Right lobe of liver (tissue), 4 donors: ENCODE measurements around the gene RAB1A.

Experiments
- POLR2A ChIP-seq: fragments of 450-650 bp; IDR thresholded peaks from one replicate; pipeline ENCODE4 v1.6.1; 2017; ENCODE audit warnings: antibody characterized with exemption, mild to moderate bottlenecking
- TF ChIP-seq, protein P1 (sequence below), 4 donors: fragments of 200-600 bp in 3 of 4; fragments of 450-650 bp in 1 of 4; IDR thresholded peaks; one replicate each; pipeline versions ENCODE4 v1.5.1 to v1.8.0; 2016 to 2022; ENCODE audit warnings: antibody characterized with exemption in 4 of 4, mild to moderate bottlenecking in 2 of 4
- donor health status: DM: no; HTN: no; CAD: no.
- donor health status: DM: no; HTN: no; CAD: no.
- donor health status: DM: no; HTN: yes; CAD: no.

DNA sequence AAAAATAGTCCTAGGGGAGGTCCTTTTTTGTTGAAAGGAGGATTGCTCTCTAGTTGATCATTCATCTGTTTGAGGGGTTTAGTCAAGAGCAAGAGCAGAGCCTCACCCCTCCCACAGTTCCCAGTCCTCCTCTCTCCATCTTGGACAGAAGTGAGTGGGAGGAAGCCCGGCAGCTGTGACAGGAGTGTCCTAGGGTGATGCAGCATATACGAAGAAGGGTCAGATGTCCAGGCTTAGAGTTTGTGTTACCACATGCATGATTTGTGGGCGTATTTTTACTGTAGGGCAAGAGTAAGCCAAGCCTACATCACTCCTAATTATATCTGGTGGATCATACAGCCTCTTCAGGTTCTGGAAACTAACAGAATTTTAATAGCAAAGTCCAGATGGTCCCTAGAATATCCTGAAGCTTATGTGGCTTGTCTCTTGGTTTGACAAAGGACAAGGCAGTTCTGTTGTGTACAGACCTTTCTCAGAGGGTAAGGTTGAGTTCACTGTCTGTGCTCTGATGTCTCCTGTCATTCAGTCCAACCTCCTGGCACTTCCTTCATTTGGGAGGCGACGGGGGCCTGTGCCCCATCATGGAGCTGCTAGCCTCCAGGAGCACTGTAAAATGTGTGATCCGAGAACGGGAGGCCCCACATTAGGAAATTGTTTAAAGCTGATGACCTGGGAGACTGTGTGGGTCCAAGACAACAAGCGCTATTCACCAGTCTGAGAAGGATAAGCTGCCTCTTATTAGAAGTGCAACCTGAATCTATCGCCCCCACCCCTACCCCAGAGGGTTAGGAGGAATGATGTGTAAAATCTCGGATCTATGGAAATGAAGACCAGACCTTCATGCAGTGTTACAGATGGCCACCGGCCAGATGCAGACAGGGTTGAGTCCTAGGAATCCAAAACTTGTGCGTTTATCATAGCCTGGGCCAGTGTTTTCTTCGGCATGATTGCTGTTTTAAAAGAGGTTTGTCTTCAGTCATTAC, 66.8 kb downstream of the RAB1A start:
- TF ChIP-seq, protein P1, sequence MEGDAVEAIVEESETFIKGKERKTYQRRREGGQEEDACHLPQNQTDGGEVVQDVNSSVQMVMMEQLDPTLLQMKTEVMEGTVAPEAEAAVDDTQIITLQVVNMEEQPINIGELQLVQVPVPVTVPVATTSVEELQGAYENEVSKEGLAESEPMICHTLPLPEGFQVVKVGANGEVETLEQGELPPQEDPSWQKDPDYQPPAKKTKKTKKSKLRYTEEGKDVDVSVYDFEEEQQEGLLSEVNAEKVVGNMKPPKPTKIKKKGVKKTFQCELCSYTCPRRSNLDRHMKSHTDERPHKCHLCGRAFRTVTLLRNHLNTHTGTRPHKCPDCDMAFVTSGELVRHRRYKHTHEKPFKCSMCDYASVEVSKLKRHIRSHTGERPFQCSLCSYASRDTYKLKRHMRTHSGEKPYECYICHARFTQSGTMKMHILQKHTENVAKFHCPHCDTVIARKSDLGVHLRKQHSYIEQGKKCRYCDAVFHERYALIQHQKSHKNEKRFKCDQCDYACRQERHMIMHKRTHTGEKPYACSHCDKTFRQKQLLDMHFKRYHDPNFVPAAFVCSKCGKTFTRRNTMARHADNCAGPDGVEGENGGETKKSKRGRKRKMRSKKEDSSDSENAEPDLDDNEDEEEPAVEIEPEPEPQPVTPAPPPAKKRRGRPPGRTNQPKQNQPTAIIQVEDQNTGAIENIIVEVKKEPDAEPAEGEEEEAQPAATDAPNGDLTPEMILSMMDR (IDR thresholded peaks at IDR 0.05), result no peak
- TF ChIP-seq POLR2A, result no peak
